GM18870 (cell line): ENCODE measurements around the gene LSM3.
A peak's percentile ranks its signal among the peaks of the same experiment; 100 is the strongest.

ENCODE experiments used
- ATAC-seq: cut with Tn5 transposase; IDR thresholded peaks from one replicate; pipeline ENCODE4 v1.9.1; 2021; ENCODE audit warnings: moderate library complexity; ENCODE audit not compliant: unreplicated experiment

LSM3 gene

GRCh38 chr3:14178247-14179113 lies at the start of gene LSM3, which contains the start of gene XPC:
Gene LSM3 (plus strand): TSS chr3:14178817. CDS start chr3:14178861, 44 bp downstream.
Gene XPC (minus strand): TSS chr3:14178601. CDS start chr3:14178568, 33 bp downstream.
- ATAC-seq: peak; percentile 96

GRCh38 chr3:14129296-14129695 lies 49.3 kb upstream of the LSM3 start:
- no peak for ATAC-seq

GRCh38 chr3:14130230-14130629 lies 48.4 kb upstream of the LSM3 start:
- ATAC-seq: no peak

- ATAC-seq: no peak
These were observed 47.9 kb upstream of the LSM3 start for GRCh38 chr3:14130707-14131106.

GRCh38 chr3:14131134-14131533 lies 47.5 kb upstream of the LSM3 start:
- ATAC-seq: no peak

- no peak for ATAC-seq
These were observed 46.5 kb upstream of the LSM3 start for GRCh38 chr3:14132120-14132519.

GRCh38 chr3:14132689-14133088 lies 45.9 kb upstream of the LSM3 start:
- no peak for ATAC-seq

GRCh38 chr3:14133188-14133800 lies 45.3 kb upstream of the LSM3 start:
- ATAC-seq: no peak

- ATAC-seq: no peak
These were observed 44.7 kb upstream of the LSM3 start for GRCh38 chr3:14133876-14134275.

- ATAC-seq: no peak
These were observed 44.3 kb upstream of the LSM3 start for GRCh38 chr3:14134291-14134690.

- no peak for ATAC-seq
These were observed 43.0 kb upstream of the LSM3 start for GRCh38 chr3:14135581-14135980.

- no peak for ATAC-seq
These were observed 41.6 kb upstream of the LSM3 start for GRCh38 chr3:14137004-14137403.

- ATAC-seq: no peak
These were observed 41.2 kb upstream of the LSM3 start for GRCh38 chr3:14137445-14137844.

GRCh38 chr3:14138109-14138877 lies 40.3 kb upstream of the LSM3 start:
- ATAC-seq: no peak

GRCh38 chr3:14138878-14139655 lies 39.5 kb upstream of the LSM3 start:
- no peak for ATAC-seq

GRCh38 chr3:14139771-14140170 lies 38.8 kb upstream of the LSM3 start:
- ATAC-seq: no peak

- no peak for ATAC-seq
These were observed 37.9 kb upstream of the LSM3 start for GRCh38 chr3:14140668-14141067.

GRCh38 chr3:14141144-14141543 lies 37.5 kb upstream of the LSM3 start:
- ATAC-seq: no peak

GRCh38 chr3:14141602-14142341 lies 36.8 kb upstream of the LSM3 start:
- ATAC-seq: no peak
